Measurements from ENCODE around the gene PCDHB8.
A peak's percentile ranks its signal among the peaks of the same experiment; 100 is the strongest.
"Not testable (repeated sequence)": the region's sequence is repeated elsewhere in the genome, so short reads cannot be mapped to it uniquely, and the experiment has no call there.

PCDHB8 gene

DNA sequence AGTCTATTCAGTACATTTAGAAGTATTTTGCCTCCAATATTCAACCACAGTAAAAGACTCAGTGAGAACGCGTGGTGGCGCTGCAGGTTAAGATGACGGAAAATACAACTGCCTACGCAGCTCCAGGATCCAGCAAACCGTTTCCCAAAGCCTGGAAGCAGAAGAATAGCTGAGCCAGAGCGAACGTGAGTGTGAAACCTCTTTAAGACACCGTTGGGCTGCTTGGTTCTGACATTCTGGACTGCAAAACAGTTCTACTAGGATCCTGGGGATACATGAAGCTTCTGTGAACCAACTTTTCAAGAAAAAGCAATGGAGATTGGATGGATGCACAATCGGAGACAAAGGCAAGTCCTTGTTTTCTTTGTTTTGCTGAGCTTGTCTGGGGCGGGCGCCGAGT lies 4.7 kb downstream of the PCDHB8 start, which contains the start of gene PCDHB16:
PCDHB16 (plus strand) TSS at position 140 of the 400 bp plus-strand sequence; CDS start at position 313, 173 bp downstream.
- no peak for TF ChIP-seq CTCF (IDR thresholded peaks at IDR 0.05; ENCODE audit: control extremely low read depth, extremely low read depth, low read depth, missing control alignments)
- POLR2A ChIA-PET: interaction anchor here (0.6 kb wide), 1 partner anchor 166 kb away, joined by 4 read pairs; no protein-coding TSS in a partner anchor
- CTCF ChIA-PET: interaction anchor here (0.8 to 1.3 kb wide), 2 partner anchors 10 to 12 kb away, joined by 3 to 5 read pairs; partner anchors contain the start of gene PCDHB10
- no peak for DNase-seq (ENCODE audit: extremely low spot score)

GRCh38 chr5:141184117-141184855 lies 6.7 kb downstream of the PCDHB8 start:
- DNase-seq (ENCODE audit: extremely low spot score); CTCF ChIA-PET; POLR2A ChIA-PET: not testable (repeated sequence)

DNA sequence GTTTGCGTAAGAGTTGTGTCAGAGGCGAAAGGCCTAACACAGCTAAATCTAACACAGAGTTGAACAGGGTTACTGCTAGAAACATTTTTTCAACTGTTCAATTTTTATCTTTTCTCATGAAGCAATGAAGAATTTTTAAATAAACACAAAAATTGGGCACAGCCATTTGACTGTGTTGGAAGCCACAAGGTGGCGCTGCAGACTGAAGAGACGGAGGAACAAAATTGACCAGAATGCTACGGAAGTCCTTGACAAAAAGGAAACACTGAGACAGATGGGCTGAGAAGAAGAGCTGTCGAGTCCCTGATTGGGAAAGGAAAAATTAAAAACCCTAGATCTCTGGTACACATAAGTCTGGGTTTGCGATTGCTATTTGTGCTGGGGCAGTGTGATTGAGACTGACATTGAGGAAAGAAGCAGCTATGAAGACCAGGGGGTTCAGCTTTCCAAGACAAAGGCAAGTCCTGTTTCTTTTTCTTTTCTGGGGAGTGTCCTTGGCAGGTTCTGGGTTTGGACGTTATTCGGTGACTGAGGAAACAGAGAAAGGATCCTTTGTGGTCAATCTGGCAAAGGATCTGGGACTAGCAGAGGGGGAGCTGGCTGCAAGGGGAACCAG lies 9.4 kb downstream of the PCDHB8 start, which contains the start of gene PCDHB9:
PCDHB9 (plus strand) TSS at position 265 of the 616 bp plus-strand sequence; CDS start at position 423, 158 bp downstream.
- no peak for DNase-seq (ENCODE audit: extremely low spot score)

GRCh38 chr5:141188682-141189081 lies 11.1 kb downstream of the PCDHB8 start:
- CTCF ChIA-PET; POLR2A ChIA-PET; DNase-seq (ENCODE audit: extremely low spot score): not testable (repeated sequence)

More for the DNA sequence above, 9.4 kb downstream of the PCDHB8 start, which contains the start of gene PCDHB9:
- peak; percentile 13 for TF ChIP-seq CTCF (IDR thresholded peaks at IDR 0.05; ENCODE audit: control extremely low read depth, extremely low read depth, low read depth, missing control alignments)
- CTCF ChIA-PET: interaction anchor here (0.9 to 1.4 kb wide), 3 partner anchors 9 to 377 kb away, joined by 3 to 5 read pairs (median 5); no protein-coding TSS in a partner anchor
- POLR2A ChIA-PET: no interaction called here

DNA sequence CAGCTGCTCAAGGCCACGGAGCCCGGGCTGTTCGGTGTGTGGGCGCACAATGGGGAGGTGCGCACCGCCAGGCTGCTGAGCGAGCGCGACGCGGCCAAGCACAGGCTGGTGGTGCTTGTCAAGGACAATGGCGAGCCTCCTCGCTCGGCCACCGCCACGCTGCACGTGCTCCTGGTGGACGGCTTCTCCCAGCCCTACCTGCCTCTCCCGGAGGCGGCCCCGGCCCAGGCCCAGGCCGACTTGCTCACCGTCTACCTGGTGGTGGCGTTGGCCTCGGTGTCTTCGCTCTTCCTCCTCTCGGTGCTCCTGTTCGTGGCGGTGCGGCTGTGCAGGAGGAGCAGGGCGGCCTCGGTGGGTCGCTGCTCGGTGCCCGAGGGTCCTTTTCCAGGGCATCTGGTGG lies 11.5 kb downstream of the PCDHB8 start:
- CTCF ChIA-PET; POLR2A ChIA-PET; DNase-seq (ENCODE audit: extremely low spot score): not testable (repeated sequence)

GRCh38 chr5:141192110-141192725 lies 14.6 kb downstream of the PCDHB8 start, which contains the start of gene PCDHB10:
PCDHB10 (plus strand) TSS chr5:141192353; CDS start chr5:141192553, 200 bp downstream.
- TF ChIP-seq CTCF (IDR thresholded peaks at IDR 0.05; ENCODE audit: control extremely low read depth, extremely low read depth, low read depth, missing control alignments): peak; percentile 18
- CTCF ChIA-PET: interaction anchor here (1.1 kb wide), 2 partner anchors 9 to 128 kb away, joined by 3 to 5 read pairs; partner anchors contain the start of gene PCDHB16
- POLR2A ChIA-PET: no interaction called here
- DNase-seq (ENCODE audit: extremely low spot score): peak; percentile 20

GRCh38 chr5:141194332-141194731 lies 16.7 kb downstream of the PCDHB8 start:
- CTCF ChIA-PET; DNase-seq (ENCODE audit: extremely low spot score); POLR2A ChIA-PET: not testable (repeated sequence)

GRCh38 chr5:141196363-141196762 lies 18.8 kb downstream of the PCDHB8 start:
- TF ChIP-seq CTCF (IDR thresholded peaks at IDR 0.05; ENCODE audit: control extremely low read depth, extremely low read depth, low read depth, missing control alignments): no peak
- ChIA-PET CTCF (interaction anchor here (1.0 to 1.5 kb wide), 3 partner anchors 9 to 134 kb away, joined by 3 read pairs; partner anchors contain the start of genes PCDHB9 and PCDHGA1), POLR2A (no interaction called here)
- DNase-seq (ENCODE audit: extremely low spot score): no peak
